GM12865 (cell line): Measurements from ENCODE around the gene PGBD5.

Experiments
- DNase-seq: peaks from one replicate; pipeline ENCODE4 v3.0.0; 2010; ENCODE audit warnings: low read depth
- H3K4me3 ChIP-seq: 2 replicates; pipeline ENCODE4 v1.5.1; 2011; ENCODE audit warnings: mild to moderate bottlenecking, low read depth, low read length, control low read depth
- TF ChIP-seq, protein P1 (sequence below): IDR thresholded peaks from 2 replicates; pipeline ENCODE4 v1.5.1; 2011; ENCODE audit warnings: low read length, control low read depth, low read depth, inconsistent platforms; ENCODE audit not compliant: insufficient read depth; ENCODE audit errors: missing control alignments

Gene PGBD5

DNA sequence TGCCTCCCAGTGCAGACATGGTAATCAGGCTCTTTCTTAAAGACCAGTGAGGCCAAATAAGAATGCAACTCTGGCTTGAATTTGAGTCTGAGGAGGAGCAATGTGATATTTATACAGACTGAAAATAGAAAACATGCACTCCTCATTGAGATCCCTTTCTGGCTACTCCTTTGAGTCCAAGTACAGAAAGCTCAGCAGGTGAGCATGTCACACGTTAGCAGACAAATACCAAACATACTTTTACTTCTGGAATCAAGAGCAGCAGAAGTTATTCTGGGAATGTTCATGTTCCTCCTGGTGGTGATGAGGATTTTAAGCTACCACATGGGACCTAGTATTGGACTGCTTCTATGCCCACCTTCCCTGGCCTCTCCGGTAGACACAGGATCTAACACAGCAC, 48.3 kb downstream of the PGBD5 start:
- TF ChIP-seq, protein P1, sequence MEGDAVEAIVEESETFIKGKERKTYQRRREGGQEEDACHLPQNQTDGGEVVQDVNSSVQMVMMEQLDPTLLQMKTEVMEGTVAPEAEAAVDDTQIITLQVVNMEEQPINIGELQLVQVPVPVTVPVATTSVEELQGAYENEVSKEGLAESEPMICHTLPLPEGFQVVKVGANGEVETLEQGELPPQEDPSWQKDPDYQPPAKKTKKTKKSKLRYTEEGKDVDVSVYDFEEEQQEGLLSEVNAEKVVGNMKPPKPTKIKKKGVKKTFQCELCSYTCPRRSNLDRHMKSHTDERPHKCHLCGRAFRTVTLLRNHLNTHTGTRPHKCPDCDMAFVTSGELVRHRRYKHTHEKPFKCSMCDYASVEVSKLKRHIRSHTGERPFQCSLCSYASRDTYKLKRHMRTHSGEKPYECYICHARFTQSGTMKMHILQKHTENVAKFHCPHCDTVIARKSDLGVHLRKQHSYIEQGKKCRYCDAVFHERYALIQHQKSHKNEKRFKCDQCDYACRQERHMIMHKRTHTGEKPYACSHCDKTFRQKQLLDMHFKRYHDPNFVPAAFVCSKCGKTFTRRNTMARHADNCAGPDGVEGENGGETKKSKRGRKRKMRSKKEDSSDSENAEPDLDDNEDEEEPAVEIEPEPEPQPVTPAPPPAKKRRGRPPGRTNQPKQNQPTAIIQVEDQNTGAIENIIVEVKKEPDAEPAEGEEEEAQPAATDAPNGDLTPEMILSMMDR = no peak
- no peak overlapping the region for H3K4me3 ChIP-seq
- no peak for DNase-seq

DNA sequence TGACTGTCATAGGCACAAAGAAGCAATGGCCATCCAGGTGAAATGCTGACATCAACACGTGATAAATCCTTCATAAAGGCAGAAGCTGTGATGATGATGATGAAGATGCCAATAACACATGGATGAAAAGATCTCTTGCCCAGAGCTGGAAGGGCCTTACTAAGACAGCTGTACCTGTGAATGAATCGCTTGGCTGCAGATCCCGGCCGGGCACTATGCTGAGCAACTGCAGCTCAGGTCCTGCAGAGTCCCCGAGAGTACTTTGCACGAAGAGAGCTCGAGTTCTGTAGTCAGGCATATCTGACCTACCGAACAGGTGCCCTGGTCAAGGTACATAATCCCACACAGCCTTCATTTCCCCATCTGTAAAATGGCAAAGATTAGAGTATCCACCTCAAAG, 48.8 kb downstream of the PGBD5 start:
- no peak for DNase-seq
- H3K4me3 ChIP-seq = no peak overlapping the region
- TF ChIP-seq, protein P1 = no peak

DNA sequence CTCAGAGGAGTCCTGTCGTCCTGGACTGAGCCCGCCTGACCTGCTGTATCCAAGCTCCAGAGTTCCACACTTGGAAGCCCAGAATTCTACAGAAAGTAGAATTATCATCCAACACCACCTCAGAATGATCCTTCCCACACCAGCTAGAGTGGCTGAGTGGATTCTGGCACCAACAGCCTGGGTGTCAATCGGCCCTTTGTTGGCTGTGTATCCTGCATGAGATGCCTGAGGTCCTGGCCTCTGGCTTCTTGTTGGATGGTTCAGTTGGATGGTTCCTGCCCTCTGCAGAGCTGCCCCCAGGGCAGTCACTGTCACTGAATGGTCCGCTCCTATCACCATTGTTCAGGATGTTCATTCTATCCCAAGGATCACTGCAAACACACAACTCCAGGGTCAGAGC, 49.8 kb downstream of the PGBD5 start:
- no peak overlapping the region for H3K4me3 ChIP-seq
- no peak for DNase-seq
- TF ChIP-seq, protein P1 = no peak

DNA sequence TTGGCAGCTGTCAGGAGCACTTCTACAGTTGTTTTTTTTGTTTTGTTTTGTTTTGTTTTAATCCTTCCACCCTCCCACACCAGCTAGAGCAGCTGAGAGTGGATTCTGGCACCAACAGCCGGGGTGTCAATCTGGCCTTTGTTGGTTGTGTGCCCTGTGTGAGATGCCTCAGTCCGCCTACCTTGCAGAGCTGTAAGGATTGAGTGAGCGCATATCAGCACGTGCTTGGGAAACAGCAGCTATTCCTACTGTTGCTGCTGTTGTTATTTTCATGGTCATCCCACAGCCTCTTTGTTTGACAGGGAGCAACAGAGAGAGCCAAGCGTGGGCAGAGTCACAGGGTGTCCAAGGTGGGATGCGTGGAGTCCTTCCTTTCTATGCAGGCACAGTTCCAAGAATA, 50.4 kb downstream of the PGBD5 start:
- DNase-seq = no peak
- no peak overlapping the region for H3K4me3 ChIP-seq
- TF ChIP-seq, protein P1 = no peak

DNA sequence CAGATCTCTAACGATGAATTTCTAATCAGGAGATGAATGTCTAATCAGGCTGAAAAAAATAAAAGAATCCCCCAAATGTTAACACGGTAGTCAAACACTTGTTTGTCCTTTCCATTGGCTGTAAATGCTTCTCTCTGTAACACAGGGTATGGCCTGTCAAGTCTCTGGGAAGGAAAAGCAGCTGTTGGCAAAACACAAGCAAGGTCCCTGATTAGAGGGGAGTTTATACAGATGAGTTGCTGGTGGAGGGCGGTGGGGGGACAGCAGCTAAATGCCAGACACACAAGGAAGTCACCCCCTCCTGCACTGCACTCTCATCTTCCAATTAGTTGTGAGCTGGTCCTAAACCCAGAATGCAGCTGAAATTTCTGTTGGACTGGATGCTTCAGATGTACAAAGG, 51.0 kb downstream of the PGBD5 start:
- no peak overlapping the region for H3K4me3 ChIP-seq
- TF ChIP-seq, protein P1 = no peak
- DNase-seq = no peak

DNA sequence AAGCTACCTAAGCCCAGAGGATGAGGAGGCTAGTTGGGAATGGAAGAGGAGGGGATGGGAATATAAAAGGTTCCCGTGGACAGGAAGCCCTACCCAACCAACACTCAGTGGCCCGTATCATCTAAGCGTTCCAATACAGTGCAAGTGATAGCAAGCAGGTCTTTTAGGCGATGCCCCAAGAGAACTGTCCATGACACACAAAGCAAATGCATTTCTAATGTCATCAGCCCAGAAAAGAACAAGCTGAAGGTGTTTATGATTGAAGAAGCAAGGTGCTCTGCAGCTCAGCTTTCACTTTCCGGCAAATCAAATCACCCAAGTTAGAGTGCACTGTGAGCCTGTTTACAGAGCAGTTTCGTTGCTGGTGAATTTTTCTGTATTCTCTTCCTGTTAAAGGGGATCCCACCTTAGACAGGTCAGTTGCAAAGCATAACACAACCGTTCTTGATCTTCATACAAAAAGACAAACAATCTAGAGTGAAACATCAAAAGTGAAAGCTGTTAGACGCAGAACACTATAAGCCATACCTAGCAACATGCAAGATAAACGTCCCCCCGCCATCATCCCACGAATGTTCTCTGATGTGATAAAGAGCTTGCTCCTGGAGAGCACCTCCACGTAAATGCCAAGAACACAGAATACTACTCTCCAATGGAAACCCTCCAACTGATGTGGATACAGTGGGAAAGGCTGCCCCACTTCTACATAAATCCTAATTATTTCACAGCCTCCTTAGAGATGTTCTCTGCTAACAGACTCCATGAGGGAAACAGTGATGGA, 54.0 kb downstream of the PGBD5 start:
- H3K4me3 ChIP-seq = no peak overlapping the region
- TF ChIP-seq, protein P1 = no peak
- DNase-seq = peak; percentile 36

DNA sequence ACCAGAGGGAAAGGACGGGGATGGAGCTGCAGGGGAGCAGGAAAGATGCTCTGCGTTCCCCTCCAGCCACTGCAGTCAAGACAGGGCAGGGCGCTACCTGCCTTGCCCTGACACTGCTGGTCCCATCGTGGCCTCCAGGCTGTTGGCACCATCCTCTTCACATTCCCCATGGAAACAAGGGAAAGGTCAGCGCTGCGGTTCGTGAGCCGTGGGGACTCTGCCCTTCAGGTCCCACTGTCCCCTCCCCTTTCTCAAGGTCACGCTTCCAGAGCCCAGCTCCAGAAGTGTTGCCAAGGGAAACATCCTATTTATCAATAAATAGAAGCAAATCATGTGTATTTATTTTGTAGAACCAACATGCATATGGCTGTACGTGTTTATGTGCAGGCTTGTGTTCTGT, 56.0 kb downstream of the PGBD5 start:
- TF ChIP-seq, protein P1 = no peak

More for the DNA sequence above, 56.0 kb downstream of the PGBD5 start:
- no peak overlapping the region for H3K4me3 ChIP-seq
- DNase-seq = no peak
